DND-41 (cell line): ENCODE results near the gene UNC13C.

ENCODE experiments used
- ATAC-seq: fragments of 200-7000 bp; cut with Tn5 transposase; 3 replicates; pipeline ENCODE4 v1.9.1; 2021; ENCODE audit warnings: low read depth; ENCODE audit not compliant: insufficient read depth
- DNase-seq: peaks from one replicate; pipeline ENCODE4 v3.0.0-alpha.2; 2020
- H2AFZ ChIP-seq: 2 replicates; pipeline ENCODE4 v1.6.0; 2012; ENCODE audit warnings: low read depth, low read length
- H3K27ac ChIP-seq: 2 replicates; pipeline ENCODE4 v1.5.1; 2012; ENCODE audit warnings: low read length, inconsistent platforms
- H3K27me3 ChIP-seq: fragments of 200-600 bp; sonication (generic); 2 replicates; pipeline ENCODE4 v1.6.0; 2012; ENCODE audit warnings: low read length, mild to moderate bottlenecking, inconsistent platforms; ENCODE audit not compliant: insufficient read depth, poor library complexity
- H3K36me3 ChIP-seq: 2 replicates; pipeline ENCODE4 v1.5.1; 2012; ENCODE audit warnings: low read length, inconsistent platforms; ENCODE audit not compliant: insufficient read depth
- H3K4me1 ChIP-seq: 2 replicates; pipeline ENCODE4 v1.5.1; 2012; ENCODE audit warnings: mild to moderate bottlenecking, low read length; ENCODE audit not compliant: insufficient read depth
- H3K4me2 ChIP-seq: 2 replicates; pipeline ENCODE4 v1.6.0; 2012; ENCODE audit warnings: mild to moderate bottlenecking, moderate library complexity, low read length, inconsistent platforms; ENCODE audit not compliant: insufficient read depth
- H3K4me3 ChIP-seq, 2 experiments: fragments of 200-600 bp in 1 of 2; shearing (Covaris generic) in 1 of 2; 2 replicates each; pipeline ENCODE4 v1.5.1; 2012 to 2016; ENCODE audit warnings: inconsistent platforms in 2 of 2, low read length in 2 of 2, mild to moderate bottlenecking in 2 of 2, low read depth in 1 of 2, moderate library complexity in 1 of 2
- H3K79me2 ChIP-seq: 2 replicates; pipeline ENCODE4 v1.6.0; 2012; ENCODE audit warnings: low read length, inconsistent platforms; ENCODE audit not compliant: insufficient read depth
- H3K9ac ChIP-seq: 2 replicates; pipeline ENCODE4 v1.6.0; 2012; ENCODE audit warnings: low read depth, mild to moderate bottlenecking, inconsistent platforms, low read length, moderate library complexity
- H3K9me3 ChIP-seq: 2 replicates; pipeline ENCODE4 v1.5.1; 2012; ENCODE audit warnings: low read length, moderate library complexity, mild to moderate bottlenecking, inconsistent platforms; ENCODE audit not compliant: insufficient read depth, severe bottlenecking
- H4K20me1 ChIP-seq: 2 replicates; pipeline ENCODE4 v1.6.0; 2012; ENCODE audit warnings: low read length; ENCODE audit not compliant: insufficient read depth
- EZH2 ChIP-seq: IDR thresholded peaks from 3 replicates; pipeline ENCODE4 v1.6.1; 2012; ENCODE audit warnings: borderline replicate concordance, low read depth, mild to moderate bottlenecking, moderate library complexity, low read length, inconsistent platforms; ENCODE audit not compliant: severe bottlenecking
- TF ChIP-seq, protein P1 (sequence below): IDR thresholded peaks from 2 replicates; pipeline ENCODE4 v1.5.1; 2012; ENCODE audit warnings: borderline replicate concordance, low read length, moderate library complexity, mild to moderate bottlenecking; ENCODE audit not compliant: poor library complexity, severe bottlenecking; ENCODE audit errors: extremely low read depth

The UNC13C gene

DNA sequence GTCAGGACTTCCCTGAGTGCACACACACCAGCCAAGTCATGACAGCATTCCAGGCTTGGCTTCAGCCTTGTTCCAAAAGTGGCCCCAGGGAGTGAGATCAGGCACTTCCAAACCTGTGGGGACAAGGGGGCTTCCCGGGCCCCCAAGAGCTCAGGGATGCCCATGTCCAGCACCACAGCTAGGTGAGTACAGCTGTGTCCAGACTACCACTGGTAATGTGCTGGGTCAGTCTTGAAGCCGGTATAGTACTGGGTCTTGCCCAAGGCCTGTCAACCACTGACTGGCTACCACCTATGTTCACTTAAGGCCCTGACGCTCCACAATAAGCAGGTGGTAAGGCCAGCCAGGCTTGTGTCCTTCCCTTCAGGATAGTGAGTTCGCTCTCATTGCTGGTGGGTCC, 249.3 kb downstream of the UNC13C start:
- DNase-seq: no peak
- Histone ChIP-seq H3K27ac (no peak overlapping the region), H3K9ac (no peak overlapping the region), H2AFZ (no peak overlapping the region), H3K4me2 (no peak overlapping the region), H3K79me2 (no peaks in the 10 kb centered on the region), H4K20me1 (no peaks in the 10 kb centered on the region), H3K9me3 (peaks cover 3% of the 10 kb centered on the region), H3K4me1 (no peaks in the 10 kb centered on the region), H3K36me3 (no peaks in the 10 kb centered on the region), H3K27me3 (no peaks in the 10 kb centered on the region), H3K4me3 (no peak overlapping the region)
- TF ChIP-seq, protein P1, sequence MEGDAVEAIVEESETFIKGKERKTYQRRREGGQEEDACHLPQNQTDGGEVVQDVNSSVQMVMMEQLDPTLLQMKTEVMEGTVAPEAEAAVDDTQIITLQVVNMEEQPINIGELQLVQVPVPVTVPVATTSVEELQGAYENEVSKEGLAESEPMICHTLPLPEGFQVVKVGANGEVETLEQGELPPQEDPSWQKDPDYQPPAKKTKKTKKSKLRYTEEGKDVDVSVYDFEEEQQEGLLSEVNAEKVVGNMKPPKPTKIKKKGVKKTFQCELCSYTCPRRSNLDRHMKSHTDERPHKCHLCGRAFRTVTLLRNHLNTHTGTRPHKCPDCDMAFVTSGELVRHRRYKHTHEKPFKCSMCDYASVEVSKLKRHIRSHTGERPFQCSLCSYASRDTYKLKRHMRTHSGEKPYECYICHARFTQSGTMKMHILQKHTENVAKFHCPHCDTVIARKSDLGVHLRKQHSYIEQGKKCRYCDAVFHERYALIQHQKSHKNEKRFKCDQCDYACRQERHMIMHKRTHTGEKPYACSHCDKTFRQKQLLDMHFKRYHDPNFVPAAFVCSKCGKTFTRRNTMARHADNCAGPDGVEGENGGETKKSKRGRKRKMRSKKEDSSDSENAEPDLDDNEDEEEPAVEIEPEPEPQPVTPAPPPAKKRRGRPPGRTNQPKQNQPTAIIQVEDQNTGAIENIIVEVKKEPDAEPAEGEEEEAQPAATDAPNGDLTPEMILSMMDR: no peak
- TF ChIP-seq EZH2: no peak
- no peak for ATAC-seq

DNA sequence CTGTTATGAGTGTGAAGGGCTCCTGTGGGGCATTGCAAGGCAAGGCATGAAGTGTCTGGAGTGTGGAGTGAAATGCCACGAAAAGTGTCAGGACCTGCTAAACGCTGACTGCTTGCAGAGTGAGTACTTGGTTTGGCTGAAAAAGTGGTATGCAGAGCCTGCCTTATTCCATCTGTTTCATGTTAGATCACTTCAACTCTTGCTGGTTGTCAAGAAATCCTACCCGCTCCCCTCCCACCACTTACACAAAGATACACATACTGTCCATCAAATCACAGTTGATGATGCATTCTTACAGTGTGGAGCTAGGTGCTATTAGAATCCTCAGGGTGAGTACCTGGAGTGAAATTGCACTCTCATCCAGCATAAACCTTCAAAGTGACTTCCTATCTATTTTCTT, 272.1 kb downstream of the UNC13C start:
- DNase-seq: no peak
- no peak overlapping the region for H3K9ac ChIP-seq
- ATAC-seq: no peak
- H3K4me2 ChIP-seq: no peak overlapping the region
- H3K27me3 ChIP-seq: no peaks in the 10 kb centered on the region
- no peaks in the 10 kb centered on the region for H3K36me3 ChIP-seq
- no peaks in the 10 kb centered on the region for H3K4me1 ChIP-seq
- no peaks in the 10 kb centered on the region for H4K20me1 ChIP-seq
- H3K4me3 ChIP-seq: no peak overlapping the region
- no peaks in the 10 kb centered on the region for H3K79me2 ChIP-seq
- H2AFZ ChIP-seq: no peak overlapping the region
- H3K27ac ChIP-seq: no peak overlapping the region
- H3K9me3 ChIP-seq: no peaks in the 10 kb centered on the region
- TF ChIP-seq EZH2: no peak
- TF ChIP-seq, protein P1: no peak

DNA sequence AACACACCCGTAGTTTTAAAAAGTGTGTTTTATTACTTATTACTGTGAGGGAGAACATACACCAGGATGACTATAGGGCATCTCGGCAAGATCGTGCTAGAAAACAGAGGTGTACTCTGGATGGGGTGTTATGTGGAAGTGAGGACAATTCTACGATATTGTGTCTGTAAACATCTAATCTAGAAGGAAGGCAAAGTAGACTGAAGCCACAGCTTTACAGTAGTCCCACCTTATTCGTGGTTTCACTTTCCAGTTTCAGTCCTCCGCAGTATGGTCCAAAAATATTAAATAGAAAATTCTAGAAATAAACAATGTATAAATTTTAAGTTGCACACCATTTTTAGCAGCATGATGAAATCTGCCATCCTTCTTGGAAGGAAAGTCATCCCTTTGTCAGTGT, 277.9 kb downstream of the UNC13C start:
- no peak for ATAC-seq
- no peak for DNase-seq

More for the DNA sequence above, 277.9 kb downstream of the UNC13C start:
- no peak for TF ChIP-seq EZH2
- TF ChIP-seq, protein P1: no peak
- Histone ChIP-seq H2AFZ (no peak overlapping the region), H3K79me2 (no peaks in the 10 kb centered on the region), H3K4me1 (peaks cover 3% of the 10 kb centered on the region; the same call in 1 of the 2 replicates), H3K9me3 (no peaks in the 10 kb centered on the region), H3K4me2 (no peak overlapping the region), H4K20me1 (no peaks in the 10 kb centered on the region), H3K36me3 (no peaks in the 10 kb centered on the region), H3K9ac (no peak overlapping the region), H3K4me3 (no peak overlapping the region), H3K27me3 (no peaks in the 10 kb centered on the region), H3K27ac (no peak overlapping the region)
